GM18519 (cell line): Measurements from ENCODE around the gene JAK1.

ENCODE experiments used
- ATAC-seq: cut with Tn5 transposase; IDR thresholded peaks from one replicate; pipeline ENCODE4 v1.9.1; 2021; ENCODE audit warnings: mild to moderate bottlenecking, moderate library complexity; ENCODE audit not compliant: unreplicated experiment, low FRiP score

The JAK1 gene

GRCh38 chr1:64895500-64895899, 70.8 kb downstream of the JAK1 start:
- ATAC-seq, result peak; percentile 87

- ATAC-seq, result no peak
These were observed 71.7 kb downstream of the JAK1 start for GRCh38 chr1:64894438-64895196.

- no peak for ATAC-seq
These were observed 72.4 kb downstream of the JAK1 start for GRCh38 chr1:64893921-64894320.

- no peak for ATAC-seq
These were observed 73.5 kb downstream of the JAK1 start for GRCh38 chr1:64892576-64893573.

- ATAC-seq, result no peak
These were observed 74.9 kb downstream of the JAK1 start for GRCh38 chr1:64891448-64891825.

GRCh38 chr1:64890699-64891447, 75.5 kb downstream of the JAK1 start:
- ATAC-seq, result no peak

- no peak for ATAC-seq
These were observed 78.6 kb downstream of the JAK1 start for GRCh38 chr1:64887689-64888217.

- ATAC-seq, result no peak
These were observed 79.5 kb downstream of the JAK1 start for GRCh38 chr1:64886877-64887276.

GRCh38 chr1:64885648-64886047, 80.7 kb downstream of the JAK1 start:
- no peak for ATAC-seq

- ATAC-seq, result no peak
These were observed 81.9 kb downstream of the JAK1 start for GRCh38 chr1:64884261-64885040.

- ATAC-seq, result no peak
These were observed 83.6 kb downstream of the JAK1 start for GRCh38 chr1:64882574-64883255.

- ATAC-seq, result no peak
These were observed 85.1 kb downstream of the JAK1 start for GRCh38 chr1:64881281-64881680.

- no peak for ATAC-seq
These were observed 85.9 kb downstream of the JAK1 start for GRCh38 chr1:64880449-64880848.

- no peak for ATAC-seq
These were observed 87.3 kb downstream of the JAK1 start for GRCh38 chr1:64878931-64879611.

- no peak for ATAC-seq
These were observed 88.3 kb downstream of the JAK1 start for GRCh38 chr1:64878090-64878489.

GRCh38 chr1:64877598-64877997, 88.8 kb downstream of the JAK1 start:
- no peak for ATAC-seq

GRCh38 chr1:64877151-64877550, 89.2 kb downstream of the JAK1 start:
- ATAC-seq, result no peak

GRCh38 chr1:64875606-64876005, 90.7 kb downstream of the JAK1 start:
- no peak for ATAC-seq

GRCh38 chr1:64875101-64875500, 91.2 kb downstream of the JAK1 start:
- no peak for ATAC-seq
